MM.1S (cell line): ENCODE data around the gene P3H2.

ENCODE experiments used
- DNase-seq: peaks from one replicate; pipeline ENCODE4 v3.0.0-alpha.2; 2015
- H2AFZ ChIP-seq: fragments of 300-600 bp; sonication (generic); 2 replicates; pipeline ENCODE4 v1.6.0; 2016; ENCODE audit warnings: antibody characterized with exemption, low read length
- H3F3A ChIP-seq: fragments of 300-600 bp; sonication (generic); 2 replicates; pipeline ENCODE4 v1.6.1; 2016; ENCODE audit warnings: mild to moderate bottlenecking, antibody characterized with exemption, low read length, moderate library complexity, mixed read lengths; ENCODE audit not compliant: insufficient read depth
- H3K27ac ChIP-seq: fragments of 300-600 bp; sonication (generic); 2 replicates; pipeline ENCODE4 v1.5.1; 2016; ENCODE audit warnings: mild to moderate bottlenecking, low read length
- H3K27me3 ChIP-seq: fragments of 300-600 bp; sonication (generic); replicated peaks from 2 replicates; pipeline ENCODE4 v1.6.0; 2016; ENCODE audit warnings: low read length; ENCODE audit not compliant: insufficient read depth
- H3K36me3 ChIP-seq: fragments of 300-600 bp; sonication (generic); replicated peaks from 2 replicates; pipeline ENCODE4 v1.6.1; 2016; ENCODE audit warnings: mild to moderate bottlenecking, low read length, mixed read lengths; ENCODE audit not compliant: insufficient read depth
- H3K4me1 ChIP-seq: fragments of 300-600 bp; sonication (generic); 2 replicates; pipeline ENCODE4 v1.6.1; 2016; ENCODE audit warnings: low read length, mixed read lengths
- H3K4me2 ChIP-seq: fragments of 300-600 bp; sonication (generic); 2 replicates; pipeline ENCODE4 v1.6.0; 2016; ENCODE audit warnings: low read depth, low read length
- H3K4me3 ChIP-seq: fragments of 300-600 bp; sonication (generic); 2 replicates; pipeline ENCODE4 v1.5.1; 2016; ENCODE audit warnings: low read length, mixed read lengths
- H3K79me2 ChIP-seq: fragments of 300-600 bp; sonication (generic); 2 replicates; pipeline ENCODE4 v1.6.1; 2016; ENCODE audit warnings: mixed run types, low read length, mixed read lengths
- H3K9ac ChIP-seq: fragments of 300-600 bp; sonication (generic); 2 replicates; pipeline ENCODE4 v1.6.1; 2016; ENCODE audit warnings: low read length, mixed read lengths
- H3K9me2 ChIP-seq: fragments of 300-600 bp; sonication (generic); replicated peaks from 2 replicates; pipeline ENCODE4 v1.6.1; 2016; ENCODE audit warnings: mild to moderate bottlenecking, low read length, mixed read lengths; ENCODE audit not compliant: insufficient read depth
- H3K9me3 ChIP-seq: fragments of 300-600 bp; sonication (generic); replicated peaks from 2 replicates; pipeline ENCODE4 v1.6.1; 2016; ENCODE audit warnings: mild to moderate bottlenecking, low read length, mixed read lengths; ENCODE audit not compliant: insufficient read depth
- H4K20me1 ChIP-seq: fragments of 300-600 bp; sonication (generic); 2 replicates; pipeline ENCODE4 v1.6.1; 2016; ENCODE audit warnings: mild to moderate bottlenecking, low read length, moderate library complexity, mixed read lengths; ENCODE audit not compliant: insufficient read depth
- CTCF ChIP-seq: fragments of 300-600 bp; sonication (generic); IDR thresholded peaks from 2 replicates; pipeline ENCODE4 v1.5.1; 2016; ENCODE audit warnings: antibody characterized with exemption, low read length, mixed read lengths
- EZH2 ChIP-seq: fragments of 300-600 bp; sonication (generic); optimal IDR thresholded peaks from 2 replicates; pipeline ENCODE3; 2017; ENCODE audit warnings: low read depth, mild to moderate bottlenecking, antibody characterized with exemption, low read length, mixed read lengths
- EZH2phosphoT487 ChIP-seq: fragments of 300-600 bp; sonication (generic); IDR thresholded peaks from 2 replicates; pipeline ENCODE4 v1.6.1; 2018; ENCODE audit warnings: antibody characterized with exemption, low read length

The P3H2 gene

GRCh38 chr3:190044974-190045373 lies 75.7 kb downstream of the P3H2 start:
- no peak for TF ChIP-seq CTCF
- TF ChIP-seq EZH2 = no peak
- TF ChIP-seq EZH2phosphoT487 = no peak
- Histone ChIP-seq H3K4me1 (peaks cover 7% of the 10 kb centered on the region; the same call in 1 of the 2 replicates), H3K27me3 (no peaks in the 10 kb centered on the region), H3K36me3 (no peaks in the 10 kb centered on the region), H3K9me3 (no peaks in the 10 kb centered on the region), H4K20me1 (no peaks in the 10 kb centered on the region), H3K9ac (no peak overlapping the region), H3F3A (no peaks in the 10 kb centered on the region), H3K4me2 (no peak overlapping the region), H3K79me2 (no peaks in the 10 kb centered on the region), H3K9me2 (no peaks in the 10 kb centered on the region), H2AFZ (no peak overlapping the region), H3K27ac (no peak overlapping the region), H3K4me3 (no peak overlapping the region)
- DNase-seq = no peak

GRCh38 chr3:190044142-190044541 lies 76.6 kb downstream of the P3H2 start:
- DNase-seq = no peak
- Histone ChIP-seq H3K27ac (no peak overlapping the region), H3K9ac (no peak overlapping the region), H3K79me2 (no peaks in the 10 kb centered on the region), H3K36me3 (no peaks in the 10 kb centered on the region), H3K4me3 (no peak overlapping the region), H4K20me1 (no peaks in the 10 kb centered on the region), H3K9me3 (no peaks in the 10 kb centered on the region), H3K4me2 (no peak overlapping the region), H3K9me2 (no peaks in the 10 kb centered on the region), H2AFZ (no peak overlapping the region), H3K27me3 (no peaks in the 10 kb centered on the region), H3K4me1 (peaks cover 7% of the 10 kb centered on the region; the same call in 1 of the 2 replicates), H3F3A (no peaks in the 10 kb centered on the region)
- no peak for TF ChIP-seq EZH2
- TF ChIP-seq EZH2phosphoT487 = no peak
- TF ChIP-seq CTCF = no peak

GRCh38 chr3:190043741-190044140 lies 77.0 kb downstream of the P3H2 start:
- Histone ChIP-seq H3K9me3 (no peaks in the 10 kb centered on the region), H3K36me3 (no peaks in the 10 kb centered on the region), H3K9me2 (no peaks in the 10 kb centered on the region), H3K27ac (no peak overlapping the region), H4K20me1 (no peaks in the 10 kb centered on the region), H3K9ac (no peak overlapping the region), H3K79me2 (no peaks in the 10 kb centered on the region), H3K4me1 (peaks cover 7% of the 10 kb centered on the region; the same call in 1 of the 2 replicates), H3K4me2 (no peak overlapping the region), H2AFZ (no peak overlapping the region), H3K4me3 (no peak overlapping the region), H3K27me3 (no peaks in the 10 kb centered on the region), H3F3A (no peaks in the 10 kb centered on the region)
- no peak for DNase-seq
- no peak for TF ChIP-seq EZH2
- TF ChIP-seq EZH2phosphoT487 = no peak
- TF ChIP-seq CTCF = no peak
